Kidney epithelial cell (primary cell): Measurements from ENCODE around the gene GPR35. TPM values are rescaled to one million over a fixed set of nuclear protein-coding genes. Genes with fewer than 3 reads are reported as not detected.

Source experiments
- DNase-seq: peaks from one replicate; pipeline ENCODE4 v3.0.0-alpha.2; 2010; ENCODE audit warnings: low read depth
- H3K27me3 ChIP-seq: 2 replicates; pipeline ENCODE4 v1.6.0; 2011; ENCODE audit warnings: low read length; ENCODE audit not compliant: control insufficient read depth, insufficient read depth
- H3K36me3 ChIP-seq: 2 replicates; pipeline ENCODE4 v1.5.1; 2011; ENCODE audit warnings: low read length; ENCODE audit not compliant: control insufficient read depth, insufficient read depth
- H3K4me3 ChIP-seq: 2 replicates; pipeline ENCODE4 v1.5.1; 2011; ENCODE audit warnings: low read depth, mild to moderate bottlenecking, control low read depth, low read length
- total RNA-seq: library from RNA; depleted of rRNA; stranded (reverse); fragments of >200 nt; gene quantifications from 2 replicates; pipeline ENCODE4 v1.2.3, GENCODE V29; 2015
- TF ChIP-seq, protein P1 (sequence below): IDR thresholded peaks from 2 replicates; pipeline ENCODE4 v1.5.1; 2011; ENCODE audit warnings: mild to moderate bottlenecking, moderate library complexity, low read length, control low read depth, inconsistent platforms; ENCODE audit not compliant: insufficient read depth, poor library complexity, severe bottlenecking

Gene GPR35, protein sequence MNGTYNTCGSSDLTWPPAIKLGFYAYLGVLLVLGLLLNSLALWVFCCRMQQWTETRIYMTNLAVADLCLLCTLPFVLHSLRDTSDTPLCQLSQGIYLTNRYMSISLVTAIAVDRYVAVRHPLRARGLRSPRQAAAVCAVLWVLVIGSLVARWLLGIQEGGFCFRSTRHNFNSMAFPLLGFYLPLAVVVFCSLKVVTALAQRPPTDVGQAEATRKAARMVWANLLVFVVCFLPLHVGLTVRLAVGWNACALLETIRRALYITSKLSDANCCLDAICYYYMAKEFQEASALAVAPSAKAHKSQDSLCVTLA
- total RNA-seq = 0.62 and 1.3 TPM in 2 replicates

DNA sequence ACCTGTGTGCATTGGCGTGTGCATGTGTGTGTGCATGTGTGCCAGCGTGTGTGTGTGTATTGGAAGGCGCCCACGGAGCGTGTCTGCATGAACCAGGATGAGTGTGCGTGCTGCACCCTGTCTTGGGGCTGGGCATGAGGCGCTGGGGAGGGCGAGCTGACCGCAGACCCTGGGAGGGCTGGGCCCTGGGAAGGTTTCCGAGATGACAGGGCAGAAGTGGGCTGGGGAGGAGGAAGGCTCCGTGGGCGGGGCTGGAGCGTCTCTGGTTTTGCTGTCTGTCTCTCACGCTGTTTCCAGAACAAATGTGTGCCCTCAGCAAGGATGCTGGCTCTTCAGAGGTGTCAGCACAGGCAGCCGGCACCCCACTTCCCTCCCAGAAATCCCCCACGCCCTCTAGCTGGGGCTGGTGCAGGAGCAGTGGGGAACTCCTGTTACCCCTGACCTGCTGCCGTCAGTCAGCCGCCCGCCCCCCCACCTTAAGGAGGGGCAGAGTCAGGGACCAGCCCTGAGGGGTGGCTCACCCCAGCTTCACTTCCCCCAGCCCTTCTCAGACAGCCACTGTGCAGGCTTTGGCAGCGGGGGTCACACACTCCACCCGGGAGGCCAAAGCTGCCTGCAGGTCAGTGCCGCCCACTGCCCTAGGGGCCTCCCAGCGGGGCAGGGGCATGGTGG is at the start of gene GPR35:
Gene GPR35 (plus strand): TSS at position 531 of the 672 bp plus-strand sequence. CDS start 4,473 bp downstream, outside the sequence.
- TF ChIP-seq, protein P1, sequence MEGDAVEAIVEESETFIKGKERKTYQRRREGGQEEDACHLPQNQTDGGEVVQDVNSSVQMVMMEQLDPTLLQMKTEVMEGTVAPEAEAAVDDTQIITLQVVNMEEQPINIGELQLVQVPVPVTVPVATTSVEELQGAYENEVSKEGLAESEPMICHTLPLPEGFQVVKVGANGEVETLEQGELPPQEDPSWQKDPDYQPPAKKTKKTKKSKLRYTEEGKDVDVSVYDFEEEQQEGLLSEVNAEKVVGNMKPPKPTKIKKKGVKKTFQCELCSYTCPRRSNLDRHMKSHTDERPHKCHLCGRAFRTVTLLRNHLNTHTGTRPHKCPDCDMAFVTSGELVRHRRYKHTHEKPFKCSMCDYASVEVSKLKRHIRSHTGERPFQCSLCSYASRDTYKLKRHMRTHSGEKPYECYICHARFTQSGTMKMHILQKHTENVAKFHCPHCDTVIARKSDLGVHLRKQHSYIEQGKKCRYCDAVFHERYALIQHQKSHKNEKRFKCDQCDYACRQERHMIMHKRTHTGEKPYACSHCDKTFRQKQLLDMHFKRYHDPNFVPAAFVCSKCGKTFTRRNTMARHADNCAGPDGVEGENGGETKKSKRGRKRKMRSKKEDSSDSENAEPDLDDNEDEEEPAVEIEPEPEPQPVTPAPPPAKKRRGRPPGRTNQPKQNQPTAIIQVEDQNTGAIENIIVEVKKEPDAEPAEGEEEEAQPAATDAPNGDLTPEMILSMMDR = no peak
- no peaks in the 10 kb centered on the region for H3K36me3 ChIP-seq
- DNase-seq = peak; percentile 25
- H3K4me3 ChIP-seq = no peak within 1 kb of the TSS
- peaks cover 20% of the 10 kb centered on the region for H3K27me3 ChIP-seq

- DNase-seq = no peak
- H3K4me3 ChIP-seq = no peak overlapping the region
- H3K27me3 ChIP-seq = no peaks in the 10 kb centered on the region
- no peaks in the 10 kb centered on the region for H3K36me3 ChIP-seq
- TF ChIP-seq, protein P1 = no peak
These were observed 49.2 kb upstream of the GPR35 start for GRCh38 chr2:240576036-240576435.

- Histone ChIP-seq H3K36me3 (no peaks in the 10 kb centered on the region), H3K4me3 (no peak overlapping the region), H3K27me3 (no peaks in the 10 kb centered on the region)
- DNase-seq = no peak
- TF ChIP-seq, protein P1 = no peak
These were observed 48.7 kb upstream of the GPR35 start for GRCh38 chr2:240576436-240577205.

DNA sequence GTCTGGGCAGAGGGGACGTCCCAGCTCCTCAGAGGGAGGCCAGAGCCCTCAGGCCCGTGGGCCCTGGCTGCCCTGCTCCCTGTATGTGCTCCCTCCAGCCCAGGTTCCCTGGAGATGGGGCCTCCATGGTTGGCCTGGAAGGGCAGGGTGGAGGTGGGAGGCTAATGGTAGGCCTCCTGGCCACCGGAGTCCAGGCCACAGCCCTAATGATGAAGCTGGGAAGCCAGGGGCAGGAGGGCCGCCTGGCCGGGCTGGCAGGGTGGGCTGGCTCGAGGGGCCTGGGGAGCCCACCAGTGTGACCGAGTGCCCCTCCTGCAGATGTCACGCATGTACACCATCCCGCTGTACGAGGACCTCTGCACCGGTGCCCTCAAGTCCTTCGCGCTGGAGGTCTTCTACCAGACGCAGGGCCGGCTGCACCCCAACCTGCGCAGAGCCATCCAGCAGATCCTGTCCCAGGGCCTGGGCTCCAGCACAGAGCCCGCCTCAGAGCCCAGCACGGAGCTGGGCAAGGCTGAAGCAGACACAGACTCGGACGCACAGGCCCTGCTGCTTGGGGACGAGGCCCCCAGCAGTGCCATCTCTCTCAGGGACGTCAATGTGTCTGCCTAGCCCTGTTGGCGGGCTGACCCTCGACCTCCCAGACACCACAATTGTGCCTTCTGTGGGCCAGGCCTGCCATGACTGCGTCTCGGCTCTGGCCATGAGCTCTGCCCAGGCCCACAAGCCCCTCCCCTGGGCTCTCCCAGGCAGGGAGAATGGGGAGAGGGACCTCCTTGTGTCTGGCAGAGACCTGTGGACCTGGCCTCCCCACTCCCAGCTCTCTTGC is 47.8 kb upstream of the GPR35 start:
- Histone ChIP-seq H3K27me3 (no peaks in the 10 kb centered on the region), H3K36me3 (no peaks in the 10 kb centered on the region), H3K4me3 (no peak overlapping the region)
- TF ChIP-seq, protein P1 = no peak
- DNase-seq = no peak

DNA sequence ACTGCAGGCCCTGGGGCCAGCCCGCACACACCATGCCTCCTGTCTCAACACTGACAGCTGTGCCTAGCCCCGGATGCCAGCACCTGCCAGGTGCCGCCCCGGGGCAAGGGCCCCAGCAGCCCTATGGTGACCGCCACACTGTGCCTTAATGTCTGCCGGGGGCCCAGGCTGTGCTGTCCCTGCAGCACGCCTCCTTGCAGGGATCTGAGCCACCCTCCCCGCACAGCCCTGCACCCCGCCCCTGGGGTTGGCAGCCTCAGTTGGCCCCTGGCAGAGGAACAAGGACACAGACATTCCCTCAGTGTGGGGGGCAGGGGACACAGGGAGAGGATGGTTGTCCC is 47.2 kb upstream of the GPR35 start:
- H3K36me3 ChIP-seq = no peaks in the 10 kb centered on the region
- TF ChIP-seq, protein P1 = no peak
- no peak overlapping the region for H3K4me3 ChIP-seq
- no peak for DNase-seq
- H3K27me3 ChIP-seq = no peaks in the 10 kb centered on the region
